Measurements from ENCODE around the gene CHMP2A.

CHMP2A gene

DNA sequence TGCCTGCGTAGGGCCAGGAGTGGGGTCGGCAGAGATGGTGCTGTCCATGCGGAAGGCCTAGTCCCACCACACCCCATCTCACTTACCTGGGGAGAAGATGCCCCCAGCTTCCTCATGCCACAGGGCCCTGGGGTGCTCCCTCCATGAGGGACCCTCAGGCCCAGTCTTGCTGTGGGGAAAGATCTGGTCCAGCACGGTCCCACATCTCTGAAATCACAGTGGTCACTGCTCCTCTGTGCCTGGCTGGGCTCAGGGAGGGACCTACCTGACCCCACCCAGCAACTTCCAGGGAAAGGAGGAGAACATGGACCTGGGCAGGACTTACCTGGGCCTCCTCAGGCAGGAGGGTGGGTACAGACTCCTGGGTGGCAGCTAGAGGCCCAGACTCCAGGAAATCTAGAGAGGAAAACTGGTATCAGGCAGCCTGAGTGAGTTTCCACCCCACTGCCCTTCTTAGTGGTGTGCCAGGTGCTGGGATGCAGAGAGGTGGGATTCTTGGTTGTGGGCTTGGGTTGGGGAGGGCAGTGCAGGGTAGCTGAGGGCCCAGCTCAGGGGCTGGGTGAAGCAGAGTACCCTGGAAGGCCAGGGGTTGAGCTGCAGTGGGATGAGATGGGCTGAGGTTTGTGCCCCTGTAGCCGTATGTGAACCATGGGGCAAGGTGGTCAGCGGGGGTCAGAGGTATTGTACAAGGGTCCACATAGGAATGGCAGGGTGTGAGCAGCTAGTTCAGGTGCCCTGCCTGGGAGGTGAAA is 14.5 kb upstream of the CHMP2A start:
- no peak for TF ChIP-seq POLR2AphosphoS5 (IDR thresholded peaks at IDR 0.05; ENCODE audit: low read depth)
- TF ChIP-seq CTCF (IDR thresholded peaks at IDR 0.05; ENCODE audit: insufficient read depth, low read length), result no peak
- no peak for TF ChIP-seq GABPA (IDR thresholded peaks at IDR 0.05; ENCODE audit: low read depth)
- no peak for TF ChIP-seq SPI1 (IDR thresholded peaks at IDR 0.05; ENCODE audit: borderline replicate concordance, low read depth)
- no peak for TF ChIP-seq REST (IDR thresholded peaks at IDR 0.05; ENCODE audit: insufficient replicate concordance, low read depth)
- H3K27me3 ChIP-seq (ENCODE audit: insufficient read depth, poor library complexity, severe bottlenecking), result no peaks in the 10 kb centered on the region
- DNase-seq (ENCODE audit: low read depth in 1 of 2, low spot score in 1 of 2), result no peak
- no peak overlapping the region for H3K4me3 ChIP-seq (replicated peaks; ENCODE audit: insufficient read depth, low read length)
- H3K27ac ChIP-seq (replicated peaks), result no peak overlapping the region

DNA sequence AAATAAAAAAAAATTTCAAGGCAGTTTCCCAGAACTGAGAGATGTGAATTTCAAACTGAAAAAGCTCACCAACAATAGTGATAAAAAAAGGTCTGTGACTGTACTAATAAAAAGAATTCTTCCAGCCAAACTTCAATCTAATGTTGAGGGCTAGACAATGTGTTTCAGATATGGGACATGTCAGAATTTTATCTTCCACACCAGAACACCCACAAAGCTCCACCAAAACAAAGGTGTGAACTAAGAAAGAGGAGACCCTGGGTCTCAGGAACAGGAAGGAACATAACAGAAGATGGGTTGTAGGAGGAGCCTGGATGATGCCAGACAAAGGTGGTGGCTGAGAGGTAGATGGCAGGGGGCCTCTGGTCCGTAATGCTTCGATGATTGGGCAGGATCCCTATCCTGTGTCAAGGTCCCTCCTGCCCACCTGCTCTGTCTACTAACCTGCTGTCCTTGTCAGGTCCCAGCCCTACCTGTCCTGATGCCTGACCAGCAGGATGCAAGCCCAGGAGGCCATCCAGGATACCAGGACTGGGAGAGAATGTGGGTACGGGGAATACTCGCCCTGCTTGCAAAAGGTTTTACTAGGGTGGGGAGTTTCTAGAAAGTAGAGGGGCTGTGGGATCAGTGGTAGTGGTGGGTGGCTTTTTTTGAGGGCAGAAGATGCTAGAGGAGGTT is 13.7 kb upstream of the CHMP2A start:
- H3K27me3 ChIP-seq (ENCODE audit: insufficient read depth, poor library complexity, severe bottlenecking), result no peaks in the 10 kb centered on the region
- H3K27ac ChIP-seq (replicated peaks), result no peak overlapping the region
- no peak for TF ChIP-seq POLR2AphosphoS5 (IDR thresholded peaks at IDR 0.05; ENCODE audit: low read depth)
- TF ChIP-seq SPI1 (IDR thresholded peaks at IDR 0.05; ENCODE audit: borderline replicate concordance, low read depth), result no peak
- TF ChIP-seq GABPA (IDR thresholded peaks at IDR 0.05; ENCODE audit: low read depth), result no peak
- TF ChIP-seq REST (IDR thresholded peaks at IDR 0.05; ENCODE audit: insufficient replicate concordance, low read depth), result no peak
- no peak for TF ChIP-seq CTCF (IDR thresholded peaks at IDR 0.05; ENCODE audit: insufficient read depth, low read length)
- no peak overlapping the region for H3K4me3 ChIP-seq (replicated peaks; ENCODE audit: insufficient read depth, low read length)
- no peak for DNase-seq (ENCODE audit: low read depth in 1 of 2, low spot score in 1 of 2)

GRCh38 chr19:58566989-58567388 is 12.1 kb upstream of the CHMP2A start:
- TF ChIP-seq SPI1 (IDR thresholded peaks at IDR 0.05; ENCODE audit: borderline replicate concordance, low read depth), result no peak
- no peak for TF ChIP-seq CTCF (IDR thresholded peaks at IDR 0.05; ENCODE audit: insufficient read depth, low read length)
- TF ChIP-seq REST (IDR thresholded peaks at IDR 0.05; ENCODE audit: insufficient replicate concordance, low read depth), result no peak
- no peak for TF ChIP-seq GABPA (IDR thresholded peaks at IDR 0.05; ENCODE audit: low read depth)
- no peak for TF ChIP-seq POLR2AphosphoS5 (IDR thresholded peaks at IDR 0.05; ENCODE audit: low read depth)
- no peak overlapping the region for H3K4me3 ChIP-seq (replicated peaks; ENCODE audit: insufficient read depth, low read length)
- no peak overlapping the region for H3K27ac ChIP-seq (replicated peaks)
- no peak for DNase-seq (ENCODE audit: low read depth in 1 of 2, low spot score in 1 of 2)
- no peaks in the 10 kb centered on the region for H3K27me3 ChIP-seq (ENCODE audit: insufficient read depth, poor library complexity, severe bottlenecking)
